Colonic mucosa (tissue), 4 donors: ENCODE data around the gene ZNF519. TPM values are rescaled to one million over a fixed set of nuclear protein-coding genes. Genes with fewer than 3 reads are reported as not detected.

Source experiments
- DNase-seq: peaks from one replicate; pipeline ENCODE4 v3.0.0-alpha.2; 2020
- H3K27ac ChIP-seq: fragments of 200-600 bp; one replicate; pipeline ENCODE4 v1.8.0; 2021
- H3K27me3 ChIP-seq: fragments of 200-600 bp; one replicate; pipeline ENCODE4 v1.8.0; 2021
- H3K36me3 ChIP-seq: fragments of 200-600 bp; one replicate; pipeline ENCODE4 v1.8.0; 2021
- H3K4me1 ChIP-seq: fragments of 200-600 bp; one replicate; pipeline ENCODE4 v1.8.0; 2021; ENCODE audit warnings: mild to moderate bottlenecking
- H3K4me3 ChIP-seq: fragments of 200-600 bp; one replicate; pipeline ENCODE4 v1.8.0; 2021
- H3K9ac ChIP-seq, 2 donors: one replicate each; pipeline ENCODE4 v1.7.0; 2013; ENCODE audit warnings: control low read depth in 2 of 2, low read depth in 2 of 2, low read length in 2 of 2
- H3K9me3 ChIP-seq: fragments of 200-600 bp; one replicate; pipeline ENCODE4 v1.8.0; 2021
- intact Hi-C: fragments of 100-400 bp; cut with DNase I; formaldehyde crosslinking; loops from one replicate; pipeline ENCODE4 v1.14.1; 2022
- total RNA-seq, 2 donors: library from RNA; stranded (reverse); fragmentation: NEBNext Ultra II Directional in 1 of 2; extraction: Animal tissue kit (Norgen Biotek cat#: 25700) in 1 of 2; gene quantifications; one replicate each; pipeline ENCODE4 v1.2.1, GENCODE V29; 2021
- TF ChIP-seq, protein P1 (sequence below): fragments of 200-600 bp; IDR thresholded peaks from one replicate; pipeline ENCODE4 v1.8.0; 2022; ENCODE audit warnings: antibody characterized with exemption, mild to moderate bottlenecking
- donor health status: healthy.
- donor health status: DM: no; HTN: no; CAD: no.
- donor health status: DM: no; HTN: no; CAD: no.

Gene ZNF519
- total RNA-seq, 2 donors from 2014 or later: 2.8 to 8.9 TPM

DNA sequence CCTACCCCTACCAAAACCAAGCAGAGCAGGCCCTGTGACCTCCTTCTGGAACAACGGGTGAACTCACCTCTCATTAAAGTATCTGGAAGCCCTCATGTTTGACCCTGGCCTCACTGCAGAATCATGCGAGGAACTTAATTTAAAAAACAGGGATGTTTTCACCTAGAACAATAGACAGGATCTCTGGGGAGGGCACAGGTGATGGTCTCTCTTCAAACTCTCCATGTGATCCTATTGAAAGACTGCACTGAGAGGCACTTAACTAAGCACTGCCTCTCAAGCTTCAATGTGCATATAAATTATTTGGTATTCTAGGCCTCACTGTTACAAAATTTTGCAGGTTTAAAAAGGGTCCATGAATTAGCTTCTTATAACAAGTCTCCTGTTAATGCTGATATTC lies 7.5 kb downstream of the ZNF519 start:
- no peak overlapping the region for H3K27ac ChIP-seq
- TF ChIP-seq, protein P1, sequence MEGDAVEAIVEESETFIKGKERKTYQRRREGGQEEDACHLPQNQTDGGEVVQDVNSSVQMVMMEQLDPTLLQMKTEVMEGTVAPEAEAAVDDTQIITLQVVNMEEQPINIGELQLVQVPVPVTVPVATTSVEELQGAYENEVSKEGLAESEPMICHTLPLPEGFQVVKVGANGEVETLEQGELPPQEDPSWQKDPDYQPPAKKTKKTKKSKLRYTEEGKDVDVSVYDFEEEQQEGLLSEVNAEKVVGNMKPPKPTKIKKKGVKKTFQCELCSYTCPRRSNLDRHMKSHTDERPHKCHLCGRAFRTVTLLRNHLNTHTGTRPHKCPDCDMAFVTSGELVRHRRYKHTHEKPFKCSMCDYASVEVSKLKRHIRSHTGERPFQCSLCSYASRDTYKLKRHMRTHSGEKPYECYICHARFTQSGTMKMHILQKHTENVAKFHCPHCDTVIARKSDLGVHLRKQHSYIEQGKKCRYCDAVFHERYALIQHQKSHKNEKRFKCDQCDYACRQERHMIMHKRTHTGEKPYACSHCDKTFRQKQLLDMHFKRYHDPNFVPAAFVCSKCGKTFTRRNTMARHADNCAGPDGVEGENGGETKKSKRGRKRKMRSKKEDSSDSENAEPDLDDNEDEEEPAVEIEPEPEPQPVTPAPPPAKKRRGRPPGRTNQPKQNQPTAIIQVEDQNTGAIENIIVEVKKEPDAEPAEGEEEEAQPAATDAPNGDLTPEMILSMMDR: no peak
- H3K9me3 ChIP-seq: no peaks in the 10 kb centered on the region
- intact Hi-C loops: no loop called here
- no peaks in the 10 kb centered on the region for H3K36me3 ChIP-seq
- H3K4me1 ChIP-seq: no peaks in the 10 kb centered on the region
- no peak for DNase-seq
- no peak overlapping the region for H3K4me3 ChIP-seq
- no peaks in the 10 kb centered on the region for H3K27me3 ChIP-seq
- H3K9ac ChIP-seq: no peak overlapping the region

DNA sequence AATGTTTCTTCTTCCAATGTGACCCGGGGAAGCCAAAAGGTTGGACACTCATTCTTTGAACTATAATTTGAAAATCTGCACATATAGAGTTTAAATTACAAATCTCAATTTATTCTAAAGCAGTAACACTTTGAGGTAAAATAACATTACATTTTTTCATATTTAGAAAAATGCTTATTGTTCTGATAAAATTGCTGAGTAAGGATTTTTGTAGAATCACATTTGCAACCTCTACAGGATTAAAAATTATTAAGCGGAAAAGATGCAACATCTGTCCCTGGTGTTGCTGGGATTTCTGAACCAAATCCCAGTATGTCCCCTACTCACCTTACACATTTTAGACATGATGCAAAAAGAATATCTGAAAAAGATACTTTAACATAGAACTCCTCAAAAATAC lies 10.1 kb downstream of the ZNF519 start:
- no peak overlapping the region for H3K27ac ChIP-seq
- no peaks in the 10 kb centered on the region for H3K9me3 ChIP-seq
- H3K4me3 ChIP-seq: no peak overlapping the region
- intact Hi-C loops: no loop called here
- no peaks in the 10 kb centered on the region for H3K36me3 ChIP-seq
- no peak for DNase-seq
- H3K9ac ChIP-seq: no peak overlapping the region
- TF ChIP-seq, protein P1: no peak
- no peaks in the 10 kb centered on the region for H3K27me3 ChIP-seq
- H3K4me1 ChIP-seq: no peaks in the 10 kb centered on the region

DNA sequence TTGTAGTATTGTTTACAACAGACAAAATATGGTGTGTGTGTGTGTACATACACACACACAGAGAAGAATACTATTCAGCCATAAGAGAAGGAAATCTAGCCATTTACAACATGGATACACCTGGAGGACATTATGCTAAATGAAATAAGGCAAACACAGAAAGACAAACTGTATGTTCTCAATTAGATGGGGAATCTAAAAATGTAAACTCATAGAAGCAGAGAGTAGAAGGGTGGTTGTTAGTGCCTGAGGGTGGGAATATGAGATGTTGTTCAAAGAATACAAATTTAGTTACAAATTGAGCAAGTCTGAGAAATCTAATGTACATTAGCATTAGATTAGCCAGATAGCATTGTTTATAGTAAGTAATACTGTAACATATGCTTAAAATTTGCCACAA lies 11.3 kb downstream of the ZNF519 start:
- Histone ChIP-seq H3K4me1 (no peaks in the 10 kb centered on the region), H3K9me3 (no peaks in the 10 kb centered on the region), H3K36me3 (no peaks in the 10 kb centered on the region), H3K4me3 (no peak overlapping the region), H3K9ac (no peak overlapping the region), H3K27ac (no peak overlapping the region), H3K27me3 (no peaks in the 10 kb centered on the region)
- DNase-seq: no peak
- TF ChIP-seq, protein P1: no peak
- intact Hi-C loops: no loop called here

DNA sequence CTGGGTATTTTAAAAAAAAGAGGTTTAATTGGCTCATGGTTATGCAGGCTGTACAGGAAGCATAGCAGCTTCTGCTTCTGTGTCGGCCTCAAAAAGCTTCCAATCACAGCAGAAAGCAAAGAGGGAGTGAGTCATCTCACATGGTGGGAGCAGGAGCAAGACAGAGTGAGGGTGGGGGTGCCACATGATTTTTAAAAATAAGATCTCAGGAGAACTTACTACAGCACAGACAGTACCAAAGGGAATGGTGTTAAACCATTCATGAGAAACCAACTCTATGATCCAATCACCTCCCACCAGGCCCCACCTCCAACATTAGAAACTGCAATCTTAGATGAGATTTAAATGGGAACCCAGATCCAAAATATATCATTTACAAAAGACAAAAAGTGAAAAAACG lies 14.6 kb downstream of the ZNF519 start:
- Histone ChIP-seq H3K4me1 (no peaks in the 10 kb centered on the region), H3K36me3 (no peaks in the 10 kb centered on the region), H3K4me3 (no peak overlapping the region), H3K27ac (no peak overlapping the region), H3K27me3 (no peaks in the 10 kb centered on the region), H3K9me3 (no peaks in the 10 kb centered on the region), H3K9ac (no peak overlapping the region)
- no peak for DNase-seq
- TF ChIP-seq, protein P1: no peak
- intact Hi-C loops: no loop called here

DNA sequence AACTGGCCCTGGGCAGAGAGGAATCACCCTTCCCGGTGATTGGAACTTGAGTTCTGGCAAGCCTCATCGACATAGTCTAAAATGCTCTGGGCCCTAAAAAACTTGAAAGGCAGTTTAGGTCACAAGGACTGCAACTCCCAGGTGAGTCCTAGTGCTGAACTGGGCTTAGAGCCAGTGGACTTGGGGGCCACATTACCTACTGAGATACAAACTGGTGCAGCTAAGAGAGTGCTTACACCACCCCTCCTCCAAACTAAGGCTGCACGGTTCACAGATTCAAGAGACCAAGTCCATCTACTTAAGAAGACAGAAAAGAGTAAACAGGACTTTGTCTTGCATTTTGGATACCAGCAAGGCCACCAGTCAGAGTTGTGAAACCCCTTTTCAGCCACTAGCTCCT lies 25.3 kb downstream of the ZNF519 start:
- TF ChIP-seq, protein P1: no peak
- H3K27ac ChIP-seq: no peak overlapping the region
- no peaks in the 10 kb centered on the region for H3K36me3 ChIP-seq
- no peak overlapping the region for H3K9ac ChIP-seq
- DNase-seq: no peak
- H3K27me3 ChIP-seq: no peaks in the 10 kb centered on the region
- no peaks in the 10 kb centered on the region for H3K4me1 ChIP-seq
- intact Hi-C loops: no loop called here
- no peak overlapping the region for H3K4me3 ChIP-seq
- no peaks in the 10 kb centered on the region for H3K9me3 ChIP-seq
